ENCODE data around the gene BUB1B. TPM values are rescaled to one million over a fixed set of nuclear protein-coding genes. Genes with fewer than 3 reads are reported as not detected.
A peak's percentile ranks its signal among the peaks of the same experiment; 100 is the strongest.

Gene BUB1B
- total RNA-seq, 6 experiments from 2014 or later = 11.5 to 38.1 (median 29.6) TPM

GRCh38 chr15:40252141-40252437, 91.2 kb downstream of the BUB1B start:
- Mint-ChIP-seq H3K4me3 (no peak overlapping the region), H3K27ac (no peak overlapping the region), H3K4me1 (ENCODE audit: low read depth) (peaks cover 22% of the 10 kb centered on the region), H3K27me3 (ENCODE audit: insufficient read depth) (peaks cover 42% of the 10 kb centered on the region), H3K36me3 (ENCODE audit: low read depth) (no peaks in the 10 kb centered on the region), H3K9me3 (no peaks in the 10 kb centered on the region)
- no peak for TF ChIP-seq CTCF (IDR thresholded peaks at IDR 0.05)
- no peak for DNase-seq

GRCh38 chr15:40252438-40253166, 91.7 kb downstream of the BUB1B start:
- no peak overlapping the region for H3K27ac Mint-ChIP-seq
- H3K4me3 Mint-ChIP-seq = no peak overlapping the region
- TF ChIP-seq CTCF (IDR thresholded peaks at IDR 0.05) = no peak
- no peak for DNase-seq
- peaks cover 23% of the 10 kb centered on the region for H3K4me1 Mint-ChIP-seq (ENCODE audit: low read depth)
- H3K36me3 Mint-ChIP-seq (ENCODE audit: low read depth) = no peaks in the 10 kb centered on the region
- H3K9me3 Mint-ChIP-seq = no peaks in the 10 kb centered on the region
- H3K27me3 Mint-ChIP-seq (ENCODE audit: insufficient read depth) = peaks cover 38% of the 10 kb centered on the region

- no peak for DNase-seq
- Mint-ChIP-seq H3K27ac (no peak overlapping the region), H3K27me3 (ENCODE audit: insufficient read depth) (peaks cover 41% of the 10 kb centered on the region), H3K4me3 (no peak overlapping the region), H3K36me3 (ENCODE audit: low read depth) (no peaks in the 10 kb centered on the region), H3K9me3 (no peaks in the 10 kb centered on the region), H3K4me1 (ENCODE audit: low read depth) (peaks cover 30% of the 10 kb centered on the region)
- no peak for TF ChIP-seq CTCF (IDR thresholded peaks at IDR 0.05)
Observed at GRCh38 chr15:40253167-40253790, 92.4 kb downstream of the BUB1B start.

- Mint-ChIP-seq H3K27ac (no peak overlapping the region), H3K27me3 (ENCODE audit: insufficient read depth) (peaks cover 39% of the 10 kb centered on the region), H3K36me3 (ENCODE audit: low read depth) (no peaks in the 10 kb centered on the region), H3K4me3 (no peak overlapping the region), H3K4me1 (ENCODE audit: low read depth) (peaks cover 32% of the 10 kb centered on the region), H3K9me3 (no peaks in the 10 kb centered on the region)
- no peak for DNase-seq
- TF ChIP-seq CTCF (IDR thresholded peaks at IDR 0.05) = 0 out of 2 replicates have a peak, but pooled peaks have one; percentile 14
Observed at GRCh38 chr15:40254452-40254851, 93.6 kb downstream of the BUB1B start.

- Mint-ChIP-seq H3K27me3 (ENCODE audit: insufficient read depth) (peaks cover 37% of the 10 kb centered on the region), H3K4me3 (no peak overlapping the region), H3K4me1 (ENCODE audit: low read depth) (peaks cover 26% of the 10 kb centered on the region), H3K27ac (no peak overlapping the region), H3K9me3 (no peaks in the 10 kb centered on the region), H3K36me3 (ENCODE audit: low read depth) (no peaks in the 10 kb centered on the region)
- DNase-seq = no peak
- TF ChIP-seq CTCF (IDR thresholded peaks at IDR 0.05) = no peak
Observed at GRCh38 chr15:40255033-40255432, 94.2 kb downstream of the BUB1B start.
